Thoracic aorta (tissue), 2 donors: ENCODE measurements around the gene PUS10. TPM values are rescaled to one million over a fixed set of nuclear protein-coding genes. Genes with fewer than 3 reads are reported as not detected.
"Not testable (repeated sequence)": the region's sequence is repeated elsewhere in the genome, so short reads cannot be mapped to it uniquely, and the experiment has no call there.

Experiments
- ATAC-seq: fragments of 150-250 bp; one replicate; pipeline ENCODE4 v1.8.0; 2017; ENCODE audit warnings: low read depth; ENCODE audit not compliant: insufficient number of reproducible peaks, low FRiP score
- DNase-seq: peaks from one replicate; pipeline ENCODE4 v3.0.0-alpha.2; 2020; ENCODE audit warnings: low spot score
- H3K27ac ChIP-seq, 2 donors: fragments of 200-600 bp; sonication (generic); 1 replicate in 1 of 2; 2 replicates in 1 of 2; pipeline ENCODE4 v1.5.1; 2016; ENCODE audit warnings: mild to moderate bottlenecking in 2 of 2, moderate library complexity in 2 of 2
- H3K27me3 ChIP-seq: fragments of 200-600 bp; sonication (generic); replicated peaks from 2 replicates; pipeline ENCODE4 v1.6.0; 2016; ENCODE audit warnings: mild to moderate bottlenecking; ENCODE audit not compliant: insufficient read depth
- H3K36me3 ChIP-seq: fragments of 200-600 bp; sonication (generic); one replicate; pipeline ENCODE4 v1.5.1; 2016
- H3K4me1 ChIP-seq, 2 donors: fragments of 200-600 bp; sonication (generic); 1 replicate in 1 of 2; 2 replicates in 1 of 2; pipeline versions ENCODE4 v1.5.1 to v1.6.0; 2016; ENCODE audit warnings: low read depth in 2 of 2, mild to moderate bottlenecking in 1 of 2; ENCODE audit not compliant: control insufficient read depth in 1 of 2
- H3K4me3 ChIP-seq: fragments of 200-600 bp; sonication (generic); 2 replicates; pipeline ENCODE4 v1.5.1; 2016; ENCODE audit warnings: mild to moderate bottlenecking
- H3K9me3 ChIP-seq: fragments of 200-600 bp; sonication (generic); 2 replicates; pipeline ENCODE4 v1.5.1; 2016
- total RNA-seq, 2 donors: library from RNA; depleted of rRNA; stranded (reverse); fragments of >200 nt; gene quantifications; one replicate each; pipeline versions ENCODE4 v1.1.0 to v1.2.3, GENCODE V29; 2016
- TF ChIP-seq, protein P1 (sequence below): fragments of 200-600 bp; sonication (generic); IDR thresholded peaks from one replicate; pipeline ENCODE4 v1.5.1; 2019; ENCODE audit warnings: antibody characterized with exemption

The PUS10 gene
- total RNA-seq, 2 donors from 2014 or later: 2.6 to 3.0 TPM

- peaks cover 9% of the 10 kb centered on the region for H3K9me3 ChIP-seq
- no peaks in the 10 kb centered on the region for H3K27me3 ChIP-seq
- TF ChIP-seq, protein P1, sequence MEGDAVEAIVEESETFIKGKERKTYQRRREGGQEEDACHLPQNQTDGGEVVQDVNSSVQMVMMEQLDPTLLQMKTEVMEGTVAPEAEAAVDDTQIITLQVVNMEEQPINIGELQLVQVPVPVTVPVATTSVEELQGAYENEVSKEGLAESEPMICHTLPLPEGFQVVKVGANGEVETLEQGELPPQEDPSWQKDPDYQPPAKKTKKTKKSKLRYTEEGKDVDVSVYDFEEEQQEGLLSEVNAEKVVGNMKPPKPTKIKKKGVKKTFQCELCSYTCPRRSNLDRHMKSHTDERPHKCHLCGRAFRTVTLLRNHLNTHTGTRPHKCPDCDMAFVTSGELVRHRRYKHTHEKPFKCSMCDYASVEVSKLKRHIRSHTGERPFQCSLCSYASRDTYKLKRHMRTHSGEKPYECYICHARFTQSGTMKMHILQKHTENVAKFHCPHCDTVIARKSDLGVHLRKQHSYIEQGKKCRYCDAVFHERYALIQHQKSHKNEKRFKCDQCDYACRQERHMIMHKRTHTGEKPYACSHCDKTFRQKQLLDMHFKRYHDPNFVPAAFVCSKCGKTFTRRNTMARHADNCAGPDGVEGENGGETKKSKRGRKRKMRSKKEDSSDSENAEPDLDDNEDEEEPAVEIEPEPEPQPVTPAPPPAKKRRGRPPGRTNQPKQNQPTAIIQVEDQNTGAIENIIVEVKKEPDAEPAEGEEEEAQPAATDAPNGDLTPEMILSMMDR: no peak
- no peak overlapping the region for H3K4me3 ChIP-seq
- H3K4me1 ChIP-seq: no peaks in the 10 kb centered on the region
- H3K27ac ChIP-seq: no peak overlapping the region
- ATAC-seq (no peak), DNase-seq (no peak)
- H3K36me3 ChIP-seq: no peaks in the 10 kb centered on the region
Observed at GRCh38 chr2:60994131-60994530, 23.9 kb downstream of the PUS10 start.

DNA sequence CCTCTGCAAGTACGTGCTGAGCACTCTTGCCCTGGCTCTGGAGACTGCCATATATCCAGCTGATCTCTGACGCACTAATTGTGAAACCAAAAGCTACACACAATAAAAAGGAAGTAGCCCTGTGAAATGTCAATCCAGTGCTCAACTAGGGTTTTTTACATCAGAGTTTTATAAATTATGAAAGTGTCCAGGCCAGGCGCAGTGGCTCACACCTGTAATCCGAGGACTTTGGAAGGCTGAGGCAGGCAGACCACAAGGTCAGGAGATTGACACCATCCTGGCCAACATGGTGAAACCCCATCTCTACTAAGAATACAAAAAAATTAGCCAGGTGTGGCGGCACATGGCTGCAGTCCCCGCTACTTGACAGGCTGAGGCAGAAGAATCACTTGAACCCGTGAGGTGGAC lies 25.1 kb downstream of the PUS10 start:
- H3K4me1 ChIP-seq: no peaks in the 10 kb centered on the region
- DNase-seq: no peak
- no peaks in the 10 kb centered on the region for H3K27me3 ChIP-seq
- ATAC-seq: no peak
- H3K27ac ChIP-seq: no peak overlapping the region
- H3K36me3 ChIP-seq: no peaks in the 10 kb centered on the region
- TF ChIP-seq, protein P1: no peak
- no peak overlapping the region for H3K4me3 ChIP-seq
- H3K9me3 ChIP-seq: peaks cover 9% of the 10 kb centered on the region

GRCh38 chr2:60991644-60992043 lies 26.4 kb downstream of the PUS10 start:
- peaks cover 9% of the 10 kb centered on the region for H3K9me3 ChIP-seq
- TF ChIP-seq, protein P1: no peak
- H3K4me3 ChIP-seq: no peak overlapping the region
- ATAC-seq: no peak
- H3K36me3 ChIP-seq: no peaks in the 10 kb centered on the region
- no peaks in the 10 kb centered on the region for H3K4me1 ChIP-seq
- DNase-seq: no peak
- H3K27ac ChIP-seq: no peak overlapping the region
- H3K27me3 ChIP-seq: no peaks in the 10 kb centered on the region

DNA sequence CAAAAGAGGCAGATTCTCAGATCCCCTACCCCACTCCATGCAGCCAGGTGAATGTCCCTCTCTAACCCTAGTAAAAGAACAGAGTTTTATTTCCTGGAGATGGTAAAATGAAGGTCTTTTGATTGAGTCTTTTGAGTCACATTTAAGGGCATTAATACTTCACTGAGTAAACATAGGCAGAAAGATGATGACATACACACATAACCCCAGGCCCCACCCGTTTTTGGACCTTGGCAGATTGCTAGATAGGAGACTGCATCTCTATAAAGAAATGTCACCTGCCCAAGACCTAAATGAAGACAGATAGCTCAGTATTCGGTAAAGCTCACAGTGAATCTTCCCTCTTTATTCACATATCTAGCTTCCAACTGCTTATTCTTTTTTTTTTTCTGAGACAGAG lies 28.8 kb downstream of the PUS10 start:
- no peak for ATAC-seq
- TF ChIP-seq, protein P1: no peak
- no peak for DNase-seq
- H3K4me3 ChIP-seq: no peak overlapping the region
- H3K4me1 ChIP-seq: no peaks in the 10 kb centered on the region
- H3K27ac ChIP-seq: no peak overlapping the region
- H3K36me3 ChIP-seq: no peaks in the 10 kb centered on the region
- peaks cover 9% of the 10 kb centered on the region for H3K9me3 ChIP-seq
- H3K27me3 ChIP-seq: no peaks in the 10 kb centered on the region

- H3K4me3 ChIP-seq, ATAC-seq: not testable (repeated sequence)
Observed at GRCh38 chr2:60987656-60988055, 30.4 kb downstream of the PUS10 start.

DNA sequence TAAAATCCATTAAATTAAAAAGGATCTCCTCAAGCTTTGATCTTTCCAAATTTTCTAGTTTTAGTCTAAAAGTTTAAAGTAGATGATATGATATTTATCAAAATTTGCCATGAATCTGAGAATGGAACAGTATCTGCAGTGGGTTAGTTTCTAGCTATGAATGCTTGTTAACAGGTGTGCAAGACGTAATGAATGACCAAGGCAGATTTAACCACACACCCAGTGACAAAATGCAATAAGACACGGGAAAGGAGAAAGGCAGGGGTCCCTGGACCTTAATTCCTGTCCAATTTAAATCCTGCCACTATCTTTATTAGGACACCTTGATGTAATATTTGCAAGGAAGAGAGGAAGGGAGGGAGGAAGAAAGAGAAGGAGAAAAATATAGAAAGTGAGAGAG lies 31.0 kb downstream of the PUS10 start:
- TF ChIP-seq, protein P1: no peak
- Histone ChIP-seq H3K4me1 (no peaks in the 10 kb centered on the region), H3K9me3 (peaks cover 7% of the 10 kb centered on the region), H3K4me3 (no peak overlapping the region), H3K27ac (no peak overlapping the region), H3K36me3 (no peaks in the 10 kb centered on the region), H3K27me3 (no peaks in the 10 kb centered on the region)
- DNase-seq: no peak
- no peak for ATAC-seq

More at GRCh38 chr2:60987656-60988055, 30.4 kb downstream of the PUS10 start:
- not testable (repeated sequence) for H3K9me3 ChIP-seq, H3K4me1 ChIP-seq, H3K36me3 ChIP-seq, DNase-seq, H3K27ac ChIP-seq, H3K27me3 ChIP-seq
